GM12872 (cell line): ENCODE results near the gene TBC1D23.

Source experiments
- CTCF ChIP-seq: IDR thresholded peaks from 3 replicates; pipeline ENCODE4 v1.5.1; 2011; ENCODE audit warnings: low read depth, mild to moderate bottlenecking, low read length, moderate library complexity; ENCODE audit not compliant: insufficient read depth

Gene TBC1D23

GRCh38 chr3:100330651-100331050, 69.9 kb downstream of the TBC1D23 start:
- no peak for TF ChIP-seq CTCF

GRCh38 chr3:100331660-100332059, 70.9 kb downstream of the TBC1D23 start:
- no peak for TF ChIP-seq CTCF

- TF ChIP-seq CTCF: no peak
Measured at GRCh38 chr3:100333051-100333450, 72.3 kb downstream of the TBC1D23 start.

GRCh38 chr3:100333970-100334487, 73.2 kb downstream of the TBC1D23 start:
- no peak for TF ChIP-seq CTCF

- TF ChIP-seq CTCF: no peak
Measured at GRCh38 chr3:100334488-100335351, 73.9 kb downstream of the TBC1D23 start, which contains the start of gene NIT2. TSS of gene NIT2 (plus strand) at chr3:100334757. CDS start at chr3:100334792, 35 bp downstream.

GRCh38 chr3:100335434-100335833, 74.6 kb downstream of the TBC1D23 start:
- TF ChIP-seq CTCF: no peak

GRCh38 chr3:100338911-100339310, 78.1 kb downstream of the TBC1D23 start:
- TF ChIP-seq CTCF: no peak
